Inflammatory macrophage treated with lipopolysaccharide for 4 hours (primary cell): ENCODE measurements around the gene DCAF7.

Experiments used
- DNase-seq: peaks from one replicate; pipeline ENCODE4 v3.0.0-alpha.2; 2020

Gene DCAF7

GRCh38 chr17:63525190-63525946 lies 24.9 kb upstream of the DCAF7 start:
- DNase-seq, result no peak

GRCh38 chr17:63526861-63527260 lies 23.4 kb upstream of the DCAF7 start:
- DNase-seq, result no peak

GRCh38 chr17:63528183-63528582 lies 22.1 kb upstream of the DCAF7 start:
- no peak for DNase-seq

- DNase-seq, result no peak
These were observed 20.3 kb upstream of the DCAF7 start for GRCh38 chr17:63529711-63530556.

- DNase-seq, result no peak
These were observed 19.7 kb upstream of the DCAF7 start for GRCh38 chr17:63530557-63531021.

- DNase-seq, result no peak
These were observed 19.0 kb upstream of the DCAF7 start for GRCh38 chr17:63531022-63531965.

GRCh38 chr17:63533433-63534077 lies 16.7 kb upstream of the DCAF7 start:
- DNase-seq, result no peak

- DNase-seq, result no peak
These were observed 16.2 kb upstream of the DCAF7 start for GRCh38 chr17:63534078-63534570.

- DNase-seq, result no peak
These were observed 15.3 kb upstream of the DCAF7 start for GRCh38 chr17:63534816-63535455.

GRCh38 chr17:63535640-63536039 lies 14.6 kb upstream of the DCAF7 start:
- no peak for DNase-seq

GRCh38 chr17:63537001-63537400 lies 13.3 kb upstream of the DCAF7 start:
- DNase-seq, result no peak

- DNase-seq, result no peak
These were observed 12.1 kb upstream of the DCAF7 start for GRCh38 chr17:63537991-63538692.

GRCh38 chr17:63538693-63539595 lies 11.3 kb upstream of the DCAF7 start:
- no peak for DNase-seq

GRCh38 chr17:63540590-63540989 lies 9.7 kb upstream of the DCAF7 start:
- DNase-seq, result no peak

GRCh38 chr17:63542218-63542545 lies 8.1 kb upstream of the DCAF7 start:
- DNase-seq, result no peak

GRCh38 chr17:63542942-63543821 lies 7.1 kb upstream of the DCAF7 start:
- no peak for DNase-seq

- DNase-seq, result no peak
These were observed 6.4 kb upstream of the DCAF7 start for GRCh38 chr17:63543822-63544420.

GRCh38 chr17:63544467-63545301 lies 5.6 kb upstream of the DCAF7 start:
- no peak for DNase-seq
